GM12878 (cell line): ENCODE results near the gene RBM11. TPM values are rescaled to one million over a fixed set of nuclear protein-coding genes. Genes with fewer than 3 reads are reported as not detected.

Experiments
- ATAC-seq: fragments of 200-7000 bp; cut with Tn5 transposase; 3 replicates; pipeline ENCODE4 v1.9.1; 2020; ENCODE audit warnings: mild to moderate bottlenecking, moderate library complexity
- BruUV-seq: library from RNA; stranded (reverse); fragments of 400-500 nt; replicated peaks from 2 replicates; lab custom pipeline; 2021; lab: Mats Ljungman, UMichigan
- CTCF ChIA-PET: fragments of 300-600 bp; sonication (Branson Sonifier 250); formaldehyde crosslinking; extraction: SDS; loops from one replicate; lab custom pipeline; 2021; ENCODE audit warnings: inconsistent platforms; lab: Yijun Ruan, JAX
- POLR2A ChIA-PET: fragments of 350-600 bp; formaldehyde crosslinking; extraction: SDS; loops from one replicate; lab custom pipeline; 2021; ENCODE audit warnings: inconsistent platforms; lab: Charles Lee
- RAD21 ChIA-PET: fragments of 300-600 bp; sonication (Branson Sonifier 250); formaldehyde crosslinking; loops from one replicate; lab custom pipeline; 2023; ENCODE audit warnings: antibody characterized with exemption; ENCODE audit not compliant: unreplicated experiment; lab: Charles Lee
- SMC1A ChIA-PET: fragments of 300-600 bp; sonication (Branson Sonifier 250); formaldehyde crosslinking; loops from one replicate; lab custom pipeline; 2023; ENCODE audit not compliant: unreplicated experiment, uncharacterized antibody; lab: Charles Lee
- DNase-seq: peaks from one replicate; pipeline ENCODE4 v3.0.0-alpha.2; 2011; ENCODE audit warnings: low read depth, low spot score
- FAIRE-seq: peaks from 3 replicates; lab custom pipeline; 2011; peaks lifted over from hg19 to GRCh38; lab: Jason Lieb, UNC
- H2AFZ ChIP-seq: 2 replicates; pipeline ENCODE4 v1.6.0; 2011; ENCODE audit warnings: low read depth, low read length, control low read depth; ENCODE audit not compliant: control insufficient read depth
- H3K27ac ChIP-seq: 2 replicates; pipeline ENCODE4 v1.5.1; 2011; ENCODE audit warnings: control low read depth; ENCODE audit not compliant: control insufficient read depth, insufficient read depth
- H3K27me3 ChIP-seq, 2 experiments: replicated peaks in 1 of 2; 2 replicates each; pipeline versions ENCODE4 v1.6.0 to v1.6.1; 2011; ENCODE audit warnings: low read length in 1 of 2; ENCODE audit not compliant: control insufficient read depth in 2 of 2, insufficient read depth in 2 of 2
- H3K36me3 ChIP-seq, 2 experiments: 2 replicates each; pipeline ENCODE4 v1.5.1; 2011; ENCODE audit warnings: low read length in 1 of 2; ENCODE audit not compliant: control insufficient read depth in 2 of 2, insufficient read depth in 2 of 2
- H3K4me1 ChIP-seq: 2 replicates; pipeline ENCODE4 v1.6.1; 2011; ENCODE audit warnings: mild to moderate bottlenecking, low read length, moderate library complexity, mixed read lengths; ENCODE audit not compliant: control insufficient read depth, insufficient read depth
- H3K4me2 ChIP-seq: 2 replicates; pipeline ENCODE4 v1.6.0; 2011; ENCODE audit warnings: control low read depth; ENCODE audit not compliant: control insufficient read depth, insufficient read depth
- H3K4me3 ChIP-seq: fragments of 200-600 bp; sonication (generic); 2 replicates; pipeline ENCODE4 v1.5.1; 2016
- H3K79me2 ChIP-seq: 2 replicates; pipeline ENCODE4 v1.6.0; 2011; ENCODE audit warnings: low read length; ENCODE audit not compliant: control insufficient read depth, insufficient read depth
- H3K9ac ChIP-seq: 2 replicates; pipeline ENCODE4 v1.8.0; 2011; ENCODE audit warnings: low read length, control low read depth, mixed read lengths; ENCODE audit not compliant: control insufficient read depth, insufficient read depth
- H3K9me3 ChIP-seq: replicated peaks from 3 replicates; pipeline ENCODE4 v1.5.1; 2011; ENCODE audit warnings: mild to moderate bottlenecking, low read length; ENCODE audit not compliant: control insufficient read depth, insufficient read depth
- H4K20me1 ChIP-seq: 2 replicates; pipeline ENCODE4 v1.6.0; 2011; ENCODE audit not compliant: control insufficient read depth, insufficient read depth
- ATF3 ChIP-seq: IDR thresholded peaks from 2 replicates; pipeline ENCODE4 v1.6.1; 2011; ENCODE audit warnings: low read depth, mild to moderate bottlenecking, low read length, moderate library complexity, borderline replicate concordance; ENCODE audit errors: extremely low read depth
- CBX3 ChIP-seq: fragments of 200-600 bp; sonication (generic); IDR thresholded peaks from 2 replicates; pipeline ENCODE4 v1.6.1; 2016; ENCODE audit warnings: low read depth, borderline replicate concordance
- CEBPB ChIP-seq, 2 experiments: fragments of 150-350 bp in 1 of 2; IDR thresholded peaks; 2 replicates each; pipeline ENCODE4 v1.6.1; 2012 to 2014; ENCODE audit warnings: low read depth in 2 of 2, low read length in 2 of 2, borderline replicate concordance in 1 of 2, inconsistent platforms in 1 of 2
- E4F1 ChIP-seq: fragments of 450-650 bp; IDR thresholded peaks from 2 replicates; pipeline ENCODE4 v1.6.1; 2018; ENCODE audit warnings: borderline replicate concordance, mild to moderate bottlenecking; ENCODE audit not compliant: partially characterized antibody
- EP300 ChIP-seq, 2 experiments: fragments of 150-350 bp in 1 of 2; IDR thresholded peaks; 2 replicates each; pipeline ENCODE4 v1.6.1; 2011 to 2012; ENCODE audit warnings: low read depth in 2 of 2, low read length in 2 of 2, borderline replicate concordance in 1 of 2, improper control_type of control experiment in 1 of 2, inconsistent platforms in 1 of 2; ENCODE audit not compliant: control insufficient read depth in 1 of 2
- MYC ChIP-seq: IDR thresholded peaks from 2 replicates; pipeline ENCODE4 v1.6.1; 2011; ENCODE audit warnings: mild to moderate bottlenecking, low read length, moderate library complexity, inconsistent platforms; ENCODE audit not compliant: insufficient read depth, insufficient replicate concordance, insufficient read length, severe bottlenecking
- NFIC ChIP-seq: IDR thresholded peaks from 2 replicates; pipeline ENCODE4 v1.6.1; 2012; ENCODE audit warnings: low read depth, mild to moderate bottlenecking, inconsistent platforms, low read length, moderate library complexity
- SMC3 ChIP-seq: IDR thresholded peaks from 2 replicates; pipeline ENCODE4 v1.6.1; 2011; ENCODE audit warnings: low read length, improper control_type of control experiment, borderline replicate concordance
- SPI1 ChIP-seq: IDR thresholded peaks from 2 replicates; pipeline ENCODE4 v1.6.1; 2011; ENCODE audit warnings: low read depth, mild to moderate bottlenecking, low read length, moderate library complexity, borderline replicate concordance; ENCODE audit not compliant: insufficient read depth
- ZNF217 ChIP-seq: fragments of 450-650 bp; IDR thresholded peaks from 2 replicates; pipeline ENCODE4 v1.6.1; 2017; ENCODE audit warnings: antibody characterized with exemption, mild to moderate bottlenecking
- ZSCAN29 ChIP-seq: fragments of 450-650 bp; IDR thresholded peaks from 2 replicates; pipeline ENCODE4 v1.6.1; 2017; ENCODE audit warnings: mild to moderate bottlenecking, moderate library complexity
- WGBS: methylation state at CpG from one replicate; pipeline ENCODE4 v1.1.6; 2016; ENCODE audit warnings: low lambda C conversion rate; ENCODE audit not compliant: insufficient replicate concordance, insufficient coverage; ENCODE audit errors: missing lambda C conversion rate; 5-methylcytosine and 5-hydroxymethylcytosine counted together
- in situ Hi-C: fragments of 300-500 bp; cut with MboI; formaldehyde crosslinking; loops from 9 replicates; pipeline ENCODE4 v1.14.3; 2018; ENCODE audit warnings: mixed read lengths
- intact Hi-C: fragments of 100-400 bp; cut with micrococcal nuclease; formaldehyde crosslinking; loops from one replicate; pipeline ENCODE4 v1.14.2; 2022; ENCODE audit not compliant: unreplicated experiment
- polyA plus RNA-seq, 11 experiments: library from polyadenylated mRNA; depleted of rRNA in 4 of 11; unstranded in 6 of 11; stranded (reverse) in 5 of 11; fragments of >200 nt; fragmentation: Nextera tagmentation in 4 of 11; fragmentation: Illumina TruSeq in 1 of 11; extraction: Ambion mirVana in 4 of 11; extraction: Trizol in 1 of 11; gene quantifications; 1 replicate in 1 of 11; 2 replicates in 10 of 11; pipeline versions ENCODE4 v1.2.1 to v1.2.3, GENCODE V29; 2011 to 2016; ENCODE audit warnings: inconsistent platforms in 2 of 11, missing spikeins in 2 of 11, low read depth in 1 of 11
- total RNA-seq, 4 experiments: library from RNA; depleted of rRNA in 3 of 4; stranded (reverse); fragments of >200 nt in 3 of 4; fragmentation: Illumina TruSeq in 1 of 4; extraction: Trizol in 1 of 4; gene quantifications; 2 replicates each; pipeline versions ENCODE4 v1.2.1 to v1.2.3, GENCODE V29; 2013 to 2021
- TF ChIP-seq, protein P1 (sequence below): IDR thresholded peaks from 2 replicates; pipeline ENCODE4 v1.6.1; 2012; ENCODE audit warnings: improper control_type of control experiment, low read depth, low read length; ENCODE audit not compliant: insufficient replicate concordance
- TF ChIP-seq, protein P2 (sequence below): IDR thresholded peaks from 2 replicates; pipeline ENCODE4 v1.6.1; 2012; ENCODE audit warnings: low read depth, low read length, improper control_type of control experiment

RBM11 gene
- total and polyA plus RNA-seq, 10 of the 15 experiments (the other 5 are each of a cell fraction or from before 2014, with no cell fraction given): 0.29 to 1.8 (median 0.35) TPM; not detected in 1

- no peak for TF ChIP-seq E4F1
- no peak for TF ChIP-seq CBX3
Observed at GRCh38 chr21:14239281-14239680, 23.3 kb downstream of the RBM11 start (continued).

- RAD21 ChIA-PET: no interaction called here
- BruUV-seq: no TSS peak
- Histone ChIP-seq H3K9ac (no peak overlapping the region), H3K4me2 (no peak overlapping the region), H2AFZ (no peak overlapping the region), H3K4me3 (no peak overlapping the region), H3K27me3 (no peaks in the 10 kb centered on the region), H3K4me1 (no peaks in the 10 kb centered on the region), H4K20me1 (no peaks in the 10 kb centered on the region), H3K27ac (no peak overlapping the region), H3K79me2 (no peaks in the 10 kb centered on the region), H3K36me3 (no peaks in the 10 kb centered on the region), H3K9me3 (no peaks in the 10 kb centered on the region)
- SMC1A ChIA-PET: no interaction called here
- FAIRE-seq: no peak
- 2% methylated on average over 2 of the region's 2 CpGs for WGBS
- no peak for ATAC-seq
- intact Hi-C loops (no loop called here), in situ Hi-C loops (no loop called here)
- POLR2A ChIA-PET: no interaction called here
- no peak for DNase-seq
- CTCF ChIA-PET: interaction anchor here (1.9 kb wide), 1 partner anchor 12 kb away, joined by 7 read pairs; no protein-coding TSS in a partner anchor
- TF ChIP-seq, protein P1, sequence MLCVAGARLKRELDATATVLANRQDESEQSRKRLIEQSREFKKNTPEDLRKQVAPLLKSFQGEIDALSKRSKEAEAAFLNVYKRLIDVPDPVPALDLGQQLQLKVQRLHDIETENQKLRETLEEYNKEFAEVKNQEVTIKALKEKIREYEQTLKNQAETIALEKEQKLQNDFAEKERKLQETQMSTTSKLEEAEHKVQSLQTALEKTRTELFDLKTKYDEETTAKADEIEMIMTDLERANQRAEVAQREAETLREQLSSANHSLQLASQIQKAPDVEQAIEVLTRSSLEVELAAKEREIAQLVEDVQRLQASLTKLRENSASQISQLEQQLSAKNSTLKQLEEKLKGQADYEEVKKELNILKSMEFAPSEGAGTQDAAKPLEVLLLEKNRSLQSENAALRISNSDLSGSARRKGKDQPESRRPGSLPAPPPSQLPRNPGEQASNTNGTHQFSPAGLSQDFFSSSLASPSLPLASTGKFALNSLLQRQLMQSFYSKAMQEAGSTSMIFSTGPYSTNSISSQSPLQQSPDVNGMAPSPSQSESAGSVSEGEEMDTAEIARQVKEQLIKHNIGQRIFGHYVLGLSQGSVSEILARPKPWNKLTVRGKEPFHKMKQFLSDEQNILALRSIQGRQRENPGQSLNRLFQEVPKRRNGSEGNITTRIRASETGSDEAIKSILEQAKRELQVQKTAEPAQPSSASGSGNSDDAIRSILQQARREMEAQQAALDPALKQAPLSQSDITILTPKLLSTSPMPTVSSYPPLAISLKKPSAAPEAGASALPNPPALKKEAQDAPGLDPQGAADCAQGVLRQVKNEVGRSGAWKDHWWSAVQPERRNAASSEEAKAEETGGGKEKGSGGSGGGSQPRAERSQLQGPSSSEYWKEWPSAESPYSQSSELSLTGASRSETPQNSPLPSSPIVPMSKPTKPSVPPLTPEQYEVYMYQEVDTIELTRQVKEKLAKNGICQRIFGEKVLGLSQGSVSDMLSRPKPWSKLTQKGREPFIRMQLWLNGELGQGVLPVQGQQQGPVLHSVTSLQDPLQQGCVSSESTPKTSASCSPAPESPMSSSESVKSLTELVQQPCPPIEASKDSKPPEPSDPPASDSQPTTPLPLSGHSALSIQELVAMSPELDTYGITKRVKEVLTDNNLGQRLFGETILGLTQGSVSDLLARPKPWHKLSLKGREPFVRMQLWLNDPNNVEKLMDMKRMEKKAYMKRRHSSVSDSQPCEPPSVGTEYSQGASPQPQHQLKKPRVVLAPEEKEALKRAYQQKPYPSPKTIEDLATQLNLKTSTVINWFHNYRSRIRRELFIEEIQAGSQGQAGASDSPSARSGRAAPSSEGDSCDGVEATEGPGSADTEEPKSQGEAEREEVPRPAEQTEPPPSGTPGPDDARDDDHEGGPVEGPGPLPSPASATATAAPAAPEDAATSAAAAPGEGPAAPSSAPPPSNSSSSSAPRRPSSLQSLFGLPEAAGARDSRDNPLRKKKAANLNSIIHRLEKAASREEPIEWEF: no peak
- no peak for TF ChIP-seq SPI1
- no peak for TF ChIP-seq NFIC
- TF ChIP-seq, protein P2, sequence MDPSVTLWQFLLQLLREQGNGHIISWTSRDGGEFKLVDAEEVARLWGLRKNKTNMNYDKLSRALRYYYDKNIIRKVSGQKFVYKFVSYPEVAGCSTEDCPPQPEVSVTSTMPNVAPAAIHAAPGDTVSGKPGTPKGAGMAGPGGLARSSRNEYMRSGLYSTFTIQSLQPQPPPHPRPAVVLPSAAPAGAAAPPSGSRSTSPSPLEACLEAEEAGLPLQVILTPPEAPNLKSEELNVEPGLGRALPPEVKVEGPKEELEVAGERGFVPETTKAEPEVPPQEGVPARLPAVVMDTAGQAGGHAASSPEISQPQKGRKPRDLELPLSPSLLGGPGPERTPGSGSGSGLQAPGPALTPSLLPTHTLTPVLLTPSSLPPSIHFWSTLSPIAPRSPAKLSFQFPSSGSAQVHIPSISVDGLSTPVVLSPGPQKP: no peak
- no peak for TF ChIP-seq ZNF217
- no peak for TF ChIP-seq ZSCAN29
- no peak for TF ChIP-seq MYC
- no peak for TF ChIP-seq ATF3
- TF ChIP-seq EP300 (IDR thresholded peaks at IDR 0.05; ENCODE audit: borderline replicate concordance in 1 of 2, control insufficient read depth in 1 of 2, low read depth in 2 of 2, low read length in 2 of 2): no peak
- TF ChIP-seq CEBPB (IDR thresholded peaks at IDR 0.05; ENCODE audit: borderline replicate concordance in 1 of 2, low read depth in 2 of 2, low read length in 2 of 2): no peak
- TF ChIP-seq SMC3: no peak
Observed at GRCh38 chr21:14241297-14241696, 25.3 kb downstream of the RBM11 start.
